DMS 273 treated with DMSO at 0.1 percent for 48 hours (cell line): ENCODE results near the gene CDYL.
A peak's percentile ranks its signal among the peaks of the same experiment; 100 is the strongest.

Experiments used
- DNase-seq: peaks from one replicate; lab custom pipeline; 2025; lab: John Stamatoyannopoulos, UW

The CDYL gene

DNA sequence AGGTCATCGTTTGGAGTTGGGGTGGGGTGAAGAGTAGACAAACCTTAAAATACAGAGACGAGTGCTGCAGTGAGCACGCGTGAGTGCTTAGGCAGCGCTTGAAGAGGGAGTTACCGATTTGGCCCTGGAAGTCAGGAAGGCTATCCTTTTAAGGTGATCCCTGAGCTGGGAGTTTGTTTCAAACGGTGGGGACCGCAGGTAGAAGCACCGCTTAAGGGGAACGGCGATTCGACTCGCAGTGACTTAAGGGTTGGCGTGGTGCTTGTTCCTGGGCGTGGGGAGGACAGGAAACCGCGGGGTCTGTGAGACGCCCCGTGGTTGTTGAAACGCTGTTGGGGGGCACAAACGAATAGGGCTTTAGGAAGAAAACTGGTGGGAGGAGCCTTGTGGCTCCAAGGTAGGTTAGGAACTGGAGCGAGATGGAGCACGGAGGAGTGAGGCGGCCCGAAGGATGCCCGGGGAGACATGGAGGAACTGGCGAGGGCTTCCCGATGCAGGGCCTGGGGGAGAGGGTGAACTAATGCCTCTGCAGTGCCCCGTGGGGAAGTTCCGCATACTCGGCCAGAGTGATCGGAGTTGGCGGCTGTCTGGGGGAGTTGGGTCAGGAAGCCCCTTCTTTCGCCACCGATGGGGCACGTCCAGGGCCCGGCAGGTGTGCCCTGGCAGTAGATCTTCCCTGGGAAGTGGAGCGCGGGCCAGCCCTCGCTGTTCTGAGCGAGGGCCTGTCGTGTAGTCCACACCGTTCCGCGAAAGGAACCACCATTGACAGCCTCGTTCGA is 1.3 kb upstream of the CDYL start:
- DNase-seq, result no peak

DNA sequence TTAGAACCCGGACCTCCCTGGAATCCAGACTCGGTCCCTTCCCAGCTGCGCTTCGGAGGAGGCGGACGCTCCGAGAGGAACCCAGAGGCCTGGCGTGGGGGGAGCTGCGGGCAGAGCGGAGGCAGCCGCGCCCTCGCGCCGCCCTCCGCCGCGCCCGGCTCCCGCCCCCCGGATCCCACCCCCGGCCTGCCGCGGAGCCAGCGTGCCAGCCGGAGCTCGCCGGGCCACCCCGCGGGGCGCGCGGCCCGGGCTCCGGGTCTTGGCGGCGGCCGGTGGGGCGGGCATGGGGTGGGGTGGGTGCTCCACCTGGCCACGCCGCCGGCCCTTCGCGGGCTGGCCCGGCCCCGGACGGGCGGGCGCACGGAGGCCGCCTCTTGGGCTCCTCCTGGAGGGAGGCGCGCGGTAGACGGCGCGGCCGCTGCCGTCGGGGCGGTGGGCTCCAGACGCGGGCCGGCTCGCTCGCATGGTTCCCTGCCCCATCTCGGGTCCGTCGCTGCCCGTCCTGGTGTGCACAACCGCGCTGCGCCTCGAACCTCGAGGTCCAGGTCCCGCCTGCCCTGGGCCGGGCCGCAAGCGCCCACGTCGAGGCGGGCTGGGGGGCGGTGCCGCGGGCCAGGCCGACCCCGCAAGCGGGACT is 592 bp upstream of the CDYL start:
- DNase-seq, result peak; percentile 5

DNA sequence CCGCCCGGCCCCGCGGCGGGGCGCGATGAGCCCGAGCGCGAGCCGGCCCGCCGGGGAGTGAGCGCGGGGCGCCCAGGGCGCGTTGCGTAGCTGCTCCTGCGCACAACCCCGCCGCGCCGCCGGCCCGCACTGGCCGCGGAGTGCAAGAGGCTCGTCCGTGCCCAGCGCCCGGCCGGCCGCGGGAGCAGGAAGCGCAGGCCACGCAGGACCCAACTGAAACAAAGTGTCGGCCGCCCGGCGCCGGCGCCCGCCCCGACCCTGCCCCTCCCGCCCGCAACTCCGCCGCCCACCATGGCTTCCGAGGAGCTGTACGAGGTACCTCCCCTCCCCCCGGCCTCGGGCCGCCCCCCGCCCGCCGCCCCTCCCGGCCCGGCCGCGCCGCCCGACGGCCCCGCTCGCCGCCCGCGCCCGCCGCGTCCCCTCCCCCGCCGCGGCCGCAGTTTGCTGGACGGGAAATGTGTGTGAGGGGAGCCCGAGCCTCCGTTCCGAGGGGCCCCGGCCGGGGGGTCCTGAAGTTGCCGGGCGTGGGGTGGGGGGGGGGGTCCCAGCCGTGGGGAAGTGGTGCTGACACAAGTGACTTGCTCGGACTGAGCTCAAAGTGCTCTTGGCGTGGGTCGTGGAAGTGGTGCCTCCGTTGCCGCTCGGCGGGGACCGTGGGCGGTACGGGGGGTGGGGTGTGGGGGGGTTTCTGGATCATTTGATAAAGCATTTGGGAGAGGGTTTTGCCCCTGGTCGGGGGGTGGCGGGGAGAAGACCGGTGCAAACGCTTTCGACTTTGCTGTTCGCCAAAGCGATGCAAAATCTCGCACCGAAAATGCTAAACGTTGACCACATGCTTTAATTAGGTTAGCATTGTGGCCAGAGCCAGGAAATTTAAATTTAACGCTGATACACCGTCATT is 539 bp downstream of the CDYL start:
- DNase-seq, result peak; percentile 56

DNA sequence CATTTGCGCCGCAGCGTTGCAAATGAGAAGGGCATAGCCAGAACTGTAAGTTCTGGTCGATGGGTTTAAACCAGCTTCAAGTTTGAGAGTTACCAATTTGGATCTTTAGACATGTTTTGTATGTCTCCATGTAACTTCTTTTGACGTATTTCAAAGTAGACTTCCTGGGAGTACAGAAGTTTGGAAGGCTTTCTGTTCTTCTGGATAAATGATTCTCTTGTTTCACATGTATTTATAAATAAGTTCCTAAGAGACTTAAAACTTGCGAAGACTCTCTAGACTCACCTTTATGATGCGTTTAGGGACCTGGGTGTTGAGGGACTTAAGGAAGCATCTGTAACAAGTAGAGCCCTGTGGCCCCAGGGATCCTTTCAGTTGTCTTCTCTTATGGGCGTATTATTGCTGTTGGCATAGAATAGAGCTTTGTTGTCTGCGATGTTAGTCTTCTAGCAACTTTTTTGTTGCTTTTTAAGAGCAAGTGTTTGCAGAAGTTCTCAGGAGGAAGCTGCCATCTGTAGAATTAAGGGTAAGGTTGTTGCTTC is 1.3 kb downstream of the CDYL start:
- DNase-seq, result no peak

DNA sequence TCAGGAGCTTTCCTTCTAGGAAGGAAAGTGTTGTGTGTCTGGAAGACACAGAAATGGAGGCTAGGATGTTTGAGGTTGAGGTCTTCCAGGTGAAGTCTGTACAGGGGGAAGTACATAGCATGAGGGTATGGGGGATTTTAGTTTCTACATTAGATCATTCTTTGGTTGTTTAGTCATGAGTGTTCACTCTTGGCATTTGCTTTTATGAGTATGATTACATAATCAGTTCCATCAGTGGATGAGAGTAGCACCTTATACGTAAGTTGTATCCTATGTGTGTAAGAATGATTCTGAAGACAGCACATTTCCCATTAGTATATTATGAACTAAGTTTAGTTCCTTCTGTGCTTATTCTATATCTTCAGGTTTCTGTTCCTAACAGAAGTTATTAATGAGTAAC is 1.9 kb downstream of the CDYL start:
- no peak for DNase-seq

DNA sequence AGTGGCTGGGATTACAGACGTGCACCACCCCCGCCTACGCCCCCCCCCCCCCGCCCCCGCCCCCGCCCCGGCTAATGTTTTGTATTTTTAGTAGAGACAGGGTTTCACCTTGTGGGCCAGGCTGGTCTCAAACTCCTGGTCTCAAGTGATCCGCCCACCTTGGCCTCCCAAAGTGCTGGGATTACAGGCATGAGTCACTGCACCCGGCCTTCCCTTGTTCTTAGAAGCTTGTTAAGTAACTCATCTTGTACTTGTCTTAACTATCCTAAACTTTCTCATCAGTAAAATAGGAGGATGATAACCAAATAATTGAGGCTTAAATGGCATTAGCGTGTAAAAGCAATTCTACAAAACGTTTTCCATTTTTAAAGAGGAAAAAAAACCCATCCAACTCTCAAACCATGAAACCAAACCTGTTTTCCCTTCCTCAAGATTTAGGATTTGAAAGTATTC is 4.2 kb downstream of the CDYL start:
- DNase-seq, result no peak

DNA sequence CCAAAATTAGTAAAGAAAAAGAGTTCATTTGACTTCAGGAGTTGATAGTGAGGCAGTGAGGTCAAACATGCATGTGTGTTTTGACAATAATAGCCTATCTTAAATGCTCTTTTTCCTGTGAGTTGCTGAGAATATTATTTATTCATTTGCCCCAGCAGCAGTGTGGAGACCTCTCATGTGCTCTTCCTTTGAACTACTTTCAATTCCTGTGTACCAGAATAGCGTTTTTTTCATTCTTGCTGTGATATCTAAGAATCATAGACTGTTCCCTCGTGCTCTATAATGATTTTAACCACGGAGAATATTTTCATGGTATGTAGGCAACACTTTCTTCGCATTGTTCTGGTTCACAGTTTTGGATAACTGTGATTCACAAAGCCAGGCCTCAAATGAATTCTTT is 5.2 kb downstream of the CDYL start:
- no peak for DNase-seq

DNA sequence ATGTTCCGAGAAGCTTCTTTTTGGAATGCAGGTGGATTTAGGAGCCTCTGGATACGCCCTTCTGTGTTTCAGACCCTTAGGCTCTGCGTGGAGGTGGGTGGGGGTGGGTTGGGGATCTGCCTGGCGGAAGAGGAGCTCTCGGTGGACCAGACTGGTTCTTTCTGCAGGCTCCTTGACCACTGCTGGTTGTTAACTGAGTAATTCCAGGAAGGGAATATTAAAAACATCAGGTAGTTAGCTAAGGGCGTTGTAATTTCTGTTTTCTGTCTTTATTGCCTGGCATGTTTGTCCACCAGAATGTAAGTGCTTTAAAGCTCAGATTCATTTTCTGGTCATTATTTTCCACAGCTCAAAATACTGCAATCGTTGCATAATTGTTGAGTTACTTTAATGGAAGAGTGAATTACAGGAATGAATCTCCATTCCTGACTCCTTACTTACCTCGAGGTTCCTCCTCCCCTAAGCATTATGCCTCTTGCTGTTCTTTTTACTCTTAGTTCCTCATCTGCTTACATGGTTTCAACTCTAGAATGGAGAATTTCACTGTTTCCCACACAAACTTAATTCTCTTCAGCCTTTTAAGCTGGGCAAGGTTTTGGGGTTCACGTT is 5.9 kb downstream of the CDYL start:
- DNase-seq, result no peak

DNA sequence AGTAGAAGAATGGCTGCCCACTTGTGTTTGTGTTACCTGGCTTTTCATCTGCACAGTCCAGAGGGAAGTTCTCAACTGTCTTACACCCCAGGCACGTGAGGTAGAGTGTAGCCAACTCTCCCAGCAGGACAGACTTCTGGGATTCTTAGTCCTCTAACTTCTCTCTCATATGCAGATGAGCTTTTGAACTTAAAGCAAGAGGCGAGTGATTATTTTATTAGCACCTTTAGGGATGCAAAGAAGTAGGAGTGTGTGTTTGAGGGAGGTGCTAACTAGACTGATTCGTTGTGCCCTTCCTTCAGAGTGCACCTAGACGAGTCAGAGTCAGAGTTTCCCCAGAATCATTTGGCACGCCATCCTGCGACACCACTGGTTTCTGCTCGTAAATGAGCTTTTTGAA is 10.8 kb downstream of the CDYL start:
- no peak for DNase-seq

DNA sequence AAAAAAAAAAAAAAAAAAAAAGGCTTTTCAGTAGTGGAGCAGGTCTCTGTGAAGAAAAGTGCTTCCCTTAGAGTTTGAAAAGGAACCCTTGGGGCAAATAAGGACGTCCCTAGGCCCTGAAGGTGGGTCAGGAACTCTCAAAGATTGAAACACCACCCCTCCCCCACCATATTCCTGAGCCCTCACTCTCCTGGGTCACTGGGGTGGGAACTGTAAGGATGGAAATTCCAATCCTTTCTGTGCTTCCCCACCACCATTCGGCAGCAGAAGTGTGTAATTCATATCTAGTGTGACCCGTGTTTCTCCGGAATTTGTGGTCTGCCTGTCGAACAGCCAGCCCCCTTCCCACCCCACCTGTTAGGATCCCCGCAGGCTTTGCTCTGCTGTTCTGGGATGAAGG is 12.3 kb downstream of the CDYL start:
- DNase-seq, result no peak

DNA sequence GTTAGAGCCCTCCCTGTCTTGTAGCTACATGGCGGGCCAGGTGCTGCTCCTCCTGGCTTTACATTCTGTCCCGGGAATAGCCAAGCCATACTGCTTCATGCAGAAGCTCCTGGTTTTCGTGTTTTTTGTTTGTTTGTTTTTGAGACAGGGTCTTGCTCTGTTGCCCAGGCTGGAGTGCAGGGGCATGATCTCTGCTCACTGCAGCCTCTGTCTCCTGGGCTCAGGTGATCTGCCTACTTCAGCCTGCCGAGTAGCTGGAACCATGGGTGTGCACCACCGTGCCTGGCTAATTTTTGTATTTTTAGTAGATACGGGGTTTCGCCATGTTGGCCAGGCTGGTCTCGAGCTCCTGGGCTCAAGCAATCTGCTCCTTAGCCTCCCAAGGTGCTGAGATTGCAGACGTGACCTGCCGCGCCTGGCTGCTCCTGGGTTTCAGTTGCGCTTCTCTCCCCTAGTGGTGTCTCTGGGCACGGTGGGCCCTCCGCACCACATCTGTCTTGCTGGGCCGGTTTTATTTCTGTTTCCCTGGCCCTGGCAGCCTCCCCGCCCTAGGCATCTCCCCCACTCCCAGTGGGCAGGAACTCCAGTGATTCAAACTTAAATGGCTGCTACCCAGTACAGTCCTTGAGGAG is 12.9 kb downstream of the CDYL start:
- no peak for DNase-seq

DNA sequence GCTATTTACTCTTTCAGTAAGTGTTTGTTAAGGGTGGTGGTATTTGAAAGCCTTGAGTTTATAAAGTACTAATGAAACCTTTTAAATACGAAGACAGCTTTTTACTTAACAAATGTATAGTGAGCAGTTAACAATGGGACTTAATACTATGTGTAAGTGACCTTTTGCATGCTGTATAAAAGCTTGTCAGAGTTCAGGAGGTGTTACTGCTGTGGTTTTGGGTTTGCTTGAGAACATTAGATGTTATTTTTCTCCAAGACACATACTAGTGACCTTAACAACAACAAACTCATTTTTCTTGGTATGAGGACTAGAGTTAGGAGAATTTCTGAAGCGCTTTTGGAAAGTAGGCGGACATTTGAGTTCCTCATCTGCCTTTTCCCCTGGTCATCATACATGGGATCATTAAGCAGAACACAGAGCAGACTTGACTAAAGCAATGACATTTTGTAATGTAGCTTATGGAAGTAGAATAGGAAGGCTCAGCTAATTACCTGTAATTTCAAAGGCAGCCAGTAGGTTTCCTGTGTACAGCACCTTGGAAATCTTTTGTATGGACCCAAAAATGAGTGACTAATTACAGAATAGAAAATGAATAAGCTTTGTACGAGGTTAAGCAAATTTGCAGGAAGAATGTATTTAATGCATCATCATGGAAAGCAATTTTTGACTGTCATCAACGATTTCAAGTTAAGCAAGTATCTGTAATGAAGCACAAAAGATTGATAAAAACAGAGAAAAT is 14.1 kb downstream of the CDYL start:
- no peak for DNase-seq

DNA sequence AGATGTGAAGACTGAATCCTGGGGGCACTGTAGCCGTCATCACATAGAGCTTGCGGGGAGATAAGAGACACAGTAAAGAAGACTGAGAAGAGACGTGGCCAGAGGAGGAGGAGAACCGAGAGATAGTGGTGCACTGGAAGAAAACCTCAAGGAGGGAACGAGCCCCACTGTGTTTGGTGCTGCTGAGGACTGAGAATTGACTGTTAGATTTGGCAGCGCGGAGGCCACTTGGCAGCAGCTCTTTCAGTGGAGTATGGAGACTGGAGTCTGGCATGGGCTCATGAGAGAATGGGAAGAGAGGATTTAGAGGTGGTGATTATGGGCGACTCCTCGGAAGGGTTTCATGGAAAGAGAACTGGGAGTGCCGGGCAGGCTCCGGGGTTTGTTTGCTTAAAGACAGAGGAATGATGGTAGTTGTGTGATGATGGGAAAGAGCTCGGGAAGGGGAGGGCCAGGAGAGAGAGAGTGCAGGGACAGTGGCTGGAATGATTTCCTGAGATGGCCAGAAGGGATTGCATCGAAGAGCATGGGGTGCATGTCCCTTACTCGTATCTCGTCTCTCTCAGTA is 18.0 kb downstream of the CDYL start:
- DNase-seq, result no peak

DNA sequence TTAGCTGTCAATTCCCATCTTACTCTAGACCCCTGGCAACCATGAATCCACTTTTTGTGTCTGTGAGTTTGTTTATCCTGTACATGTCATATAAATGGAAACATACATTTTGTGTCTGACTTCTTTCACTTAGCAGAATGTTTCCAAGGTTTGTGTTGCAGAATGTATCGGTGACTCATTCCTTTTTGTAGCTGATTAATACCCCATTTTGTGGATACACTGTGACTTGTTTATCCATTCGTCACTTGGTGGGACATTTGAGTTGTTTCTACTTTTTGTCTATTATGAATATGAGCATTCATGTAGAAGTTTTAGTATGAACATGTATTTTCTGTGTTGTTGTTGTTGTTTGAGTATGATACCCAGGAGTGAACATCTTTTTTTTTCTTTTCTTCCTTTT is 21.4 kb downstream of the CDYL start:
- DNase-seq, result no peak

DNA sequence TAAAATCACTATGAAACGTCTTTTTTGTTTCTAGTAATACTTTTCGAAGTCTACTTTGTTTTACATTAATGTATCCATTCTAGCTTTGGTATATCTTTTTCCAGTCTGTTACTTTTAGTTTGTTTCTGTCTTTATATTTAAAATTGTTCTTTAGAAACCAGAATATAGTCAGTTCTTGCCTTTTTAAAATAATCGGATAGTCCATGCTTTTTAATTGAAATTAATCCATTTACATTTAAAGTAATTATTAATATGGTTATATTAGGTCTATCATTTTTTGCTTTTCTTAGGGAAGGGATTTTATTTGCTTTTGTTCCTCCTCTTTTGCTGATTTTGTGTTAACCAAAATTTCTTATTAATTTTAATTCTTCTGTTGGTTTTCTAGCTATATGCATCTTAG is 23.7 kb downstream of the CDYL start:
- no peak for DNase-seq

DNA sequence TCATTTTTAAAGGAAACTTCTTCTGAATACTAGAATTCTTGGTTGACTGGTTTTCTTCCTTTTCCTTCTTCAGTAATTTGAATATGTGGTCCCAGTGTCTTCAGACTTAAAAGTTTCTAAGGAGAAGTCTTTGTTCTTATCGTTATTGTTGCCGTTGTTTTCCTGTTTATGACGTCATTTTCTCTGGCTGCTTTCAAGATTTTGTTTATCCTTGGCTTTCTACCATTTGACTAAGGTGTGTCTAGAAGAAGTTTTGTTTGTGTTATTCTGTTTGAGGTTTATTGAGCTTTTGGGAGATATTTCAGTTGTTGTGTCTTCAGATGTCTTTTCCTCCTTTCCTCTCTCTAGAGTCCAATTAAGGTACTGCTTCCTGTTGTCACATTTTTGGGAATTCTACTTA is 24.5 kb downstream of the CDYL start:
- DNase-seq, result no peak

DNA sequence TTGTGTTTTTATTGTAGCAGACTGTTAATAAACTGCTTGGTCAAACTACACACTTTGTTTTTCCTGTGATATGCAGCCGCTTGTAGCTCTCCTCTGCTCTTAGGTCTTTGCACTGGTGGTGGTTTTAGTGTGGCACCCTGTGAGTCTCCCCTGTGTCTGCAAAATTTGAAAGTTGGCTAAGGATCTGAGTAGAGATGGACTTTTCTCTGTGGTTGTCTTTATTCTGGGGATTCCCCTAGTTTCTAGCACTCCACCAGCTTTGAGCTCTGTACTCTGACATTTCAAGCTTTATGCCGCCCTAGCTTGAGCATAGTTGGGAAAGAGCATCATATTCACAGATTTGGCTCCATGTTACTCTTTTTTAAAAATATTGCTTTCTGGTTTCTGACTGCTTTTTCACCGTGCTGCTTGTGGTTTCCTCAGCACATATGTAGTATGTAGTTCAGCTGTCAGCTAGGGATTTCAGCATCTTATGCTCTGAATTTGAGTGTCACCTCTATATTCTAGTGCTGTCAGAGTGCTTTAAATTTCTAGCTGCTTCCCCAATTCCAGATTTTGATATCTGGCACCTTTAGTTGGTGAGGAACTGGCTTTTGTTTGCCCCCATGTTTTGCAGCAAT is 25.4 kb downstream of the CDYL start:
- DNase-seq, result no peak

DNA sequence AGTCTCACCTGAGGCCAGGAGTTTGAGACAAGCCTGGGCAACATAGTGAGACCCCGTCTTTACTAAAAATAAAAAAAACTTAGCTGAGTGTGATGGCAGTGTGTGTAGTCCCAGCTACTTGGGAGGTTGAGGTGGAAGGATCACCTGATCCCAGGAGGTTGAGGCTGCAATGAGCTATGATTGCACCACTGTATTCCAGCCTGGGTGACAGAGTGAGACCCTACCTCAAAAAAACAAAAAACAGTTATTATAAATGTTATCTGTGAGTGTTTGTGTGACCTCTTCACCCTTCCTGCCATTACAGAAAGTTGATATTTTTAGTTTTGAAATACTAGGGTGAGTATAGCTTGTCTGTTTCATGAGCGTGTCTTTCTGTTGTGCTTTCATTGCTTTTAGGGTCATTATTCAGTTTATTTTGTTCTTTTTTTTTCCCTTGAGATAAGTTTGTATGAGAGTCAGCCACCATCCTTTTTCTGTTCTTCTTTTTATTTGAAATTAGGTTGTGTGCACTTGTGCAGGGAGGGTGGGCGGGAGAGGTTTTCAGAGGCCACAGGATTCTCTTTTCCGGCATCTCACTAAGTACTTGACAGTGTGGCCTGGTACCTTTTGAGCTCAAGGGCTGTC is 26.2 kb downstream of the CDYL start:
- no peak for DNase-seq

DNA sequence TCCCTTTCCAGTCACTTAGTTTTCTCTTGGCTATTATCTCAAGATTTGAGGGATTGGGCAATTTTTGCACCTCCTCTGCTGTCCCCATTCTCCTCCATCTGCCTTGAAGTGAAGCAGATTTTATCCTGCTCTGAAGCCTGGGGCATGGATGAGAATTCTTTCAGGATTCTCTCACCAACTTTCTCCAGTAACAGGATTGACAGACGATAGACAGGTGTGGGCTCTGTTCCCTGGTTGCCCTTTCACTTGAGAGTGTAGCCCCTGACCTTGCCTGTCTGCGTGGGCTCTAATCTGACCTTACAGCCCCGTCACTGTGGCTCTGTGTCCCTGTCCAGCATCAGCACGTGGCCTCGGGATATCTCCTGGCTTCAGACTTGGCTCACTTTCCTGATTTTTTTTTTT is 27.1 kb downstream of the CDYL start:
- DNase-seq, result no peak

DNA sequence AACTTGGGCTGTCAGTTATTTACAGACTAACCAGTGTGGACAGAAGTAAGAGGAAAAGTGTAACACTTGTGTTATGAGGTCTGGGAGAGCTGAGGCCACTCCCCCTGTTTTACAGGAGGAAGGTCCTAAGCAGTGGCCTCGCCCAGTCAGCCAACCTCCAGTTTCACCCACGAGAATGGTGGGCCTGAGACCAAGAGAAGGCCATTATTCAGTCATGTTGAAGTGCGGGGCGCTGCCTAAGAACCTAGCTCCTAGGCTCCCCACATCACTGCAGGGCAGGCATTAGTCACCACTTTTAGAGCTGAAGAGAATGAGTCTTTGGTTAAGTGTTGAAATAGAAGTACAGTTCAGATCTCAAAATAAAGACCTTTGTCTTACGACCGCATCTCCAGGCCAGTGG is 27.9 kb downstream of the CDYL start:
- no peak for DNase-seq
